GOT3 (cell line): ENCODE measurements around the gene ABCC6.
"Not testable (repeated sequence)": the region's sequence is repeated elsewhere in the genome, so short reads cannot be mapped to it uniquely, and the experiment has no call there.

Experiments
- DNase-seq: peaks from one replicate; lab custom pipeline; 2025; ENCODE audit warnings: mixed read lengths; lab: John Stamatoyannopoulos, UW

ABCC6 gene

DNA sequence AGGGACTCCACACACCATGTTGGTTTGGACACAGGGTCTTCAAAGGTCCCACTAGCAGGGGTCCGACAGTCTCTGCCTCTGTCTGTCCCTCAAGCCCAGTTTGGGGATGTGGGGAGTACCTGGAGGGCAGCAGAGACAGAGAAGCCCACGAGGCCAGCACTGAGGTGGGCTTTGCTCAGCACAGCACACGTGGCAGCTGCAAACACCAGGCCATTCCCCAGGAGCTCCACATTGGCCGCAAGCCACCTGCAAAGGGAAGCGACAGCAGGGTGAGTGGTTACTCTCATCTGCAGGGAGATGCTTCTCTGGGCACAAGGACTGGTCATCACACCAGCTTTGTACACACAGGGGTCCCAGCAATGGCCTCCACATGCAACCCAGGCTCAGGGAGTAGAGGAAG lies 62.0 kb downstream of the ABCC6 start:
- no peak for DNase-seq

GRCh38 chr16:16159662-16160061 lies 63.6 kb downstream of the ABCC6 start:
- DNase-seq = no peak

DNA sequence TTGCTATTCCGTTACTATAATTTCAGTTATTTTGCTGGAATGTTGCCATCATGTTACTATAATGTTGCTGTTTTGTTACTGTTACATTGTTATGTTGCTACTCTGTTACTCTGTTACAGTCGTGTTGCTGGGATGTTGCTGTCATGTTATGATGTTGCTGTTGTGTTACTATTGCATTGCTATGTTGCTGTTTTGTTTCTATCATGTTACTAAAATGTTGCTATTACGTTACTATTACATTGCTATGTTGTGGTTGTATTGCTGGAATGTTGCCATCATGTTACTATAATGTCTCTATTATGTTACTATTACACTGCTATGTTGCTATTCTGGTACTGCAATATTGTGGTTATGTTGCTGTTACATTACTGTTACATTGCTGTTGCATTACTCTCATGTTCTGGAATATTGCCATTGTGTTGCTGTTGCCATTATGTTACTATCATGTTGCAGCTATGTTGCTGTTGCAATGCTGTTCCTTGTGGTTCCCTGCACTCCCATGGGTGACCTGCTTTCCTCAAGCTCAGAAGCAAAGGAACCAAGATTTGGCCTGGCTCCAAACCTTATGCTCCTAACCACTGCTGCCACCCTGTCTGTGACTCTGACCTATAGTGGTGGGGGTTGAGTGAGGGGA lies 64.4 kb downstream of the ABCC6 start:
- no peak for DNase-seq

DNA sequence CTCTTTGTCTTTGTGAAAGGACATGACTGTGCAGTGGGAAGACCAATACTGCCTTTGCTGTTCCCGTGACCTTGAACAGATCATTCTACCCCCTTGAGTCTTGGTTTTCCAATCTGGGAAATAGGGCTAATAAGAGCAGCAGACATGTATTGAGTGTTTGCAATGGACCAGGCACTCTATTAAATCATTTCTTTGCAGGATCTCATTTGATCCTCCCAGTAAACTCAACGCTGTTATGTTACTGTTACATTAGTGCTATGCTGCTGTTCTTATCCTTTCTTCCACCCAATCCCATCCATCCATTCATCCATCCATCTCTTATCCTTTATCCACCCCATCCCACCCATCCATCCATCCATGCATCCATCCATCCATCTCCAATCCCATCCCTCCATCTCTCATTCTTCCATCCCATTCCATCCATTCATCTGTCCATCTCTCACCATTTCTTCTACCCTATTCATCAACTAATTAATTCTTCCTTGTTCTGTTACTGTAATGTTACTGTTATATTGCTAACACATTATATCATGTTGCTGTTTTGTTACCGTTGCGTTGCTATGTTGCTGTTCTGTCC lies 65.1 kb downstream of the ABCC6 start:
- no peak for DNase-seq

DNA sequence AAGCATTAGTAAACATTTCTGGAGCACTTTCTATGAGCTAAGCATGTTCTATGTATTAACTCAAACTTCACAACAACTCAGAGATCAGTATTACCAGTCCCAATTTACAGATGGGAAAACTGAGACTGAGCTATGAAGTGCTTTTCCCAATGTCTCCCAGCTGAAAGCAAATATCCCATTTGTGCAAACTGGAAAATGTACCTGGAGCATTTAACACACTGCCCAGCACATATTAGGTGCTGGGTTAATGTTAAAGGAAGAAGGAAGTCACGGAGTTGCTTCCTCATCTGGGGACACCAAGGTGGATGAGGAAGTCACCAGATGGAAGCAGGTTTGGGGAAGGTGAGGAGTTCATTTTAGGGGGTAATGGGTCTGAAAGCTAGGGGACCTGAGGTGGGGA lies 66.1 kb downstream of the ABCC6 start:
- no peak for DNase-seq

- no peak for DNase-seq
These were observed 68.1 kb downstream of the ABCC6 start for GRCh38 chr16:16155234-16155633.

DNA sequence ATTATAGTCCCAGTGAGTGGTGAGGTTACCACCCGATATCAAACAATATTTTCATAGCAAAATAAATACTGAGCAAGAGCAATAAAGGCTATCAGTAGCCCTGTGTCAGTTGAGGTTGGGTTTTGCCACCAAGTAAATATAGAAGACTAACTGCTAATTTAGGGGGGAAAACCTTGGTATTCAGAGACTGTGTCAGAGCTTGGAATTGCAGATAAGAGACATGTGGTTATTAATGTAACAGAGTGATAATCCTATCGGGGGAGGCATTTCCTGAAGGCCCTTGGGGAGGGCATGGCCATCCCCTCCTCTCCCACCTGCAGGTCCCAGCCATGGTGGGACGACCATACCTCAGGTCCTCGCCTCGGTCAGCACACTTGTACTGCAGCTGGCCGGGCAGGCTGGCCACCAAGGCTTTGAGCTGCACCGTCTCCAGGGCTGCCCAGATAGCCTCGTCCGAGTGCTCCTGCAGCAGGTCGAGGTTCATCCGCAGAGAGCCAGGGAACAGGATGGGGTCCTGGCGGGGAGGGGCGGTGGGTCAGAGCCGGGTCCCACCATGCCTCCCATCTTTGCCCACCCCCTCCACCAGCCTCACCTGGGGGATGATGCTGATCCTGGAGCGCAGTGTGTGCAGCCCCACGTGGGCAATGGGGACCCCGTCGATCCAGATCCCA lies 68.9 kb downstream of the ABCC6 start:
- DNase-seq = no peak

- DNase-seq = not testable (repeated sequence)
These were observed 70.3 kb downstream of the ABCC6 start for GRCh38 chr16:16153000-16153399.

GRCh38 chr16:16151315-16151714 lies 72.0 kb downstream of the ABCC6 start:
- no peak for DNase-seq

GRCh38 chr16:16150878-16151152 lies 72.5 kb downstream of the ABCC6 start:
- DNase-seq = no peak

GRCh38 chr16:16150117-16150877 lies 73.0 kb downstream of the ABCC6 start:
- DNase-seq = no peak

DNA sequence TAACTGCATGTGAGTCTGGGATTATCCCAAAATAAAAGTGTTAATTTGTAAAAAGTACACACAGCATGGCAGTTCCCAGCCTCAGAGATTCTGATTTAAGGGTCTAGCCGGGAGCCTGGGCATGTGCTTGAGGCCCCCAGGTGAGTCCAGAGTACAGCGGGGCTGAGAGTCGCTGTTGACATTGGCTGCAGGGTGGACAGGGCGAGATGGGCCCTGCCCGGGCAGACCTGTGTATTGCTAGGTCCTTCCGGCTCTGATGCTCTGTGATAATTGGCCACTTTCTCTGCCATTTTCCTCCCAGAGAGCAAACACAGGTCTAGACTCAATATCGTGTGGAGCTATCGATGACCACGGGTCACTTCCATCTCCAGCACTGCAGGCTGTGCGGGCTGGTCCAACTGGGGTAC lies 73.6 kb downstream of the ABCC6 start:
- no peak for DNase-seq

DNA sequence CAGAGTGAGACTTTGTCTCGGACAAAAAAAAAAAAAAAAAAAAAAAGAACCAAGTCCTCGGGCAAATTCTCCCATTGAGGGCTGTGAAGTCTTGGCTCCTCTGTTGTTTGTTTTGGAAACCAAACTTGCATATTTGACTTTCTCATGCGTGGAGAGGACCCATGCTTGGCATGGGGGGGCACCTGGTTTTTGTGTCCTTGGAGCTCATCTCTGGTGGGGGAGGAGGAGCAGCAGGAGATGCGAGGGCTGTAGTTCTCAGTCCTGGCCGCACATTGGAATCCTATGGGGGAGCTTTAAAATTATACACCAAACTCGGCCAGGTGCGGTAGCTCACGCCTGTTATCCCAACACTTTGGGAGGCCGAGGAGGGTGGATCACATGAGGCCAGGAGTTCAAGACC lies 74.5 kb downstream of the ABCC6 start:
- no peak for DNase-seq

DNA sequence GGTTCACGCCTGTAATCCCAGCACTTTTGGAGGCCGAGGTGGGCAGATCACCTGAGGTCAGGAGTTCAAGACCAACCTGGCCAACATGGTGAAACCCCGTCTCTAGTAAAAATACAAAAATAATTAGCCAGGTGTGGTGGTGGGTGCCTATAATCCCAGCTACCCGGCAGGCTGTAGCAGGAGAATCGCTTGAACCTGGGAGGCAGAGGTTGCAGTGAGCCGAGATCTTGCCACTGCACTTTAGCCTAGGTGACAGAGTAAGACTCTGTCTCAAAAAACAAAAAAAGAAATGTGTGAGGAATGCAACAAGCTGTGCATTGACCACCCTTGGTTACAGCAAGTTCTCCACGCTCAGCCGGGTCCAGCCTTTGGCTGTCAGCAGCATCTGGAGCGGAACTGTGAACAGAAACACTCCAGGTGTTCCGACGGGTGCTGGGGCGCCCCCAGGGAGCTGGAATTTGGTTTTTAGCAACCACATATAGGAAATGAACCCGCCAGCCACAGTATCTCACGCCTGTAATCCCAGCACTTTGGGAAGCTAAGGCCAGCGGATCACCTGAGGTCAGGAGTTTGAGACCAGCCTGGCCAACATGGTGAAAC lies 75.2 kb downstream of the ABCC6 start:
- not testable (repeated sequence) for DNase-seq

- no peak for DNase-seq
These were observed 75.8 kb downstream of the ABCC6 start for GRCh38 chr16:16147316-16147999.

GRCh38 chr16:16146380-16147315 lies 76.6 kb downstream of the ABCC6 start:
- DNase-seq = no peak

DNA sequence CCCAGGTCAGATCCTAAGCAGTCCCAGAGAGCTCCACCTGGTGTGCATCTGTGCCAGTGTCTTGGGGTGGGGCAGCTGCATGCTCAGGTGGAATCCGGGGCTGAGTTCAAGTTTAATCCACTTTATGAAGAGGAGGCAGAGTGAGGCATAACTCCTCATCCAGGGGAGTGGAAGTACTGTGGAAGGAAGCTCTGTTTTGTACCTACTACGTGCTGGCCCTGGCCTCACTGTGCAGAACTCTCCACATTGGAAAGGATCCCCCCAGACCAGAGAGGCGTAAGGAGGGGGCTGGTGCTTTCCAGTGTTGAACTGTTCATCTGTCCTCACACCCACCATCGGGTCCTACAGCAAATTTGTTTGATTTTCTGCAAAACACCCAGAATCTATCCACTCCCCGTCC lies 78.0 kb downstream of the ABCC6 start:
- no peak for DNase-seq

DNA sequence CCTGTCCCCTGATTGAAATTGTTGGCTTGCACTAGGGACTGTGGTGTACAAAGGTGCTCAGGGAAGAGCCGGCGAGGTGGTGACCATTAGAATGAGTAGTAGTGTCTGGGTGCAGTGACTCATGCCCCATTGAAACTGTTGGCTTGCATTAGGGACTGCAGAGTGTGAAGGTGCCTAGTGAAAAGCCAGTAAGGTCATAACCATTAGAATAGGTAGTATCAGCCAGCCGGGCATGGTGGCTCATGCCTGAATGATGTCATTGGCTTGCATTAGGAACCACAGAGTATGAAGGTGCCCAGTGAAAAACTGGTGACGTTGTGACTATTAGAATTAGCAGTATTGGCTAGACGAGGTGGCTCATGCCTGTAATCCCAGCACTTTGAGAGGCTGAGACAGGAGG lies 78.9 kb downstream of the ABCC6 start:
- DNase-seq = no peak

DNA sequence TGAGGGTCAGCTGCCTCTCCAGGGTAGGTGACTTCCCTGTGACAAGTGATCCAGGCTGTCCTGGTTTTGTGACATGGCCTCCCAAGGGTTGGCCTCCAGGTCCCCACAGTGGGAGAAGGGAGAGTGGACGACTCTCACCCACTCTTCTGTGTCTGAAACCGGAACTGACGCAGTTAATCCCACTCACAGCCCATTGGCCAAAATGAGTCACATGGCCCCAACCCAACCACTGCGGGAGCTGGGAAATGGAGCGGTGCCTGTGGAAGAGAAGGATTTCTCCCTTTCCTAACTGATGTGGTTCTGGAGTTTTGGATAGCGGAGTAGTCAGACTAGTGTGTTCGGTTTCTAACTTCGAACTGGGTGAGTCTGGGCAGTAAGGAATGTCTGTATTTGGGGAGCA lies 79.4 kb downstream of the ABCC6 start:
- DNase-seq = no peak

- DNase-seq = no peak
These were observed 80.1 kb downstream of the ABCC6 start for GRCh38 chr16:16143038-16143763.
